HFFc6 (cell line): ENCODE measurements around the gene MSL1. TPM values are rescaled to one million over a fixed set of nuclear protein-coding genes. Genes with fewer than 3 reads are reported as not detected.

Experiments
- DNase-seq: peaks from one replicate; pipeline ENCODE4 v3.0.0-alpha.2; 2018
- H3K27ac Mint-ChIP-seq: 2 replicates; pipeline ENCODE4 v1.8.0; 2020; ENCODE audit warnings: mild to moderate bottlenecking, mixed read lengths
- H3K27me3 Mint-ChIP-seq: 2 replicates; pipeline ENCODE4 v1.8.0; 2021; ENCODE audit warnings: mild to moderate bottlenecking, moderate library complexity, mixed read lengths; ENCODE audit not compliant: insufficient read depth
- H3K36me3 Mint-ChIP-seq: 2 replicates; pipeline ENCODE4 v1.8.0; 2021; ENCODE audit warnings: low read depth, mixed read lengths
- H3K4me1 Mint-ChIP-seq: 2 replicates; pipeline ENCODE4 v1.8.0; 2020; ENCODE audit warnings: low read depth, mixed read lengths
- H3K4me3 Mint-ChIP-seq: 2 replicates; pipeline ENCODE4 v1.8.0; 2020; ENCODE audit warnings: mild to moderate bottlenecking, moderate library complexity, mixed read lengths
- H3K9me3 Mint-ChIP-seq: 2 replicates; pipeline ENCODE4 v1.8.0; 2020; ENCODE audit warnings: mild to moderate bottlenecking, mixed read lengths
- CTCF ChIP-seq: fragments of 200-600 bp; sonication (generic); IDR thresholded peaks from 2 replicates; pipeline ENCODE4 v1.5.0; 2021; ENCODE audit warnings: antibody characterized with exemption, mild to moderate bottlenecking
- total RNA-seq, 6 experiments: library from RNA; stranded (reverse); fragmentation: NEBNext Ultra II Directional; extraction: Animal tissue kit (Norgen Biotek cat#: 25700); gene quantifications; 2 replicates in 1 of 6; 3 replicates in 5 of 6; pipeline ENCODE4 v1.2.3, GENCODE V29; 2021

Gene MSL1
- total RNA-seq, 6 experiments from 2014 or later = 61.2 to 67.8 (median 65.5) TPM

GRCh38 chr17:40079545-40079944 is 42.2 kb upstream of the MSL1 start:
- Mint-ChIP-seq H3K4me3 (no peak overlapping the region), H3K9me3 (no peaks in the 10 kb centered on the region), H3K27me3 (peaks cover 2% of the 10 kb centered on the region), H3K36me3 (peaks cover 18% of the 10 kb centered on the region), H3K27ac (no peak overlapping the region), H3K4me1 (peaks cover 23% of the 10 kb centered on the region)
- no peak for DNase-seq
- no peak for TF ChIP-seq CTCF

DNA sequence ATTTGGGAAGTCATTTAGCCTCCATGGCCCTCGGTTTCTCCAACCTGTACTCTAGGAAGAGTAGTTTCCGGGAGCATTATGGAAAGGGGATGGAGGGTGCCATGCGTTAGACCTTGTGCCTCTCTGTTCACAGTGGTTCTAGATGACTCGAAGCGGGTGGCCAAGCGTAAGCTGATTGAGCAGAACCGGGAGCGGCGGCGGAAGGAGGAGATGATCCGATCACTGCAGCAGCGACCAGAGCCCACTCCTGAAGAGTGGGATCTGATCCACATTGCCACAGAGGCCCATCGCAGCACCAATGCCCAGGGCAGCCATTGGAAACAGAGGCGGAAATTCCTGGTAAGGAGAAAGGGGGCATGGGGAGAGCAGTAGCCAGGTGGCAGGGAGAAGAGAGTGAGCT is 37.3 kb upstream of the MSL1 start:
- Mint-ChIP-seq H3K27me3 (peaks cover 3% of the 10 kb centered on the region), H3K27ac (no peak overlapping the region), H3K36me3 (peaks cover 20% of the 10 kb centered on the region; the same call in 1 of the 2 replicates), H3K9me3 (no peaks in the 10 kb centered on the region), H3K4me1 (no peaks in the 10 kb centered on the region), H3K4me3 (no peak overlapping the region)
- no peak for TF ChIP-seq CTCF
- no peak for DNase-seq

DNA sequence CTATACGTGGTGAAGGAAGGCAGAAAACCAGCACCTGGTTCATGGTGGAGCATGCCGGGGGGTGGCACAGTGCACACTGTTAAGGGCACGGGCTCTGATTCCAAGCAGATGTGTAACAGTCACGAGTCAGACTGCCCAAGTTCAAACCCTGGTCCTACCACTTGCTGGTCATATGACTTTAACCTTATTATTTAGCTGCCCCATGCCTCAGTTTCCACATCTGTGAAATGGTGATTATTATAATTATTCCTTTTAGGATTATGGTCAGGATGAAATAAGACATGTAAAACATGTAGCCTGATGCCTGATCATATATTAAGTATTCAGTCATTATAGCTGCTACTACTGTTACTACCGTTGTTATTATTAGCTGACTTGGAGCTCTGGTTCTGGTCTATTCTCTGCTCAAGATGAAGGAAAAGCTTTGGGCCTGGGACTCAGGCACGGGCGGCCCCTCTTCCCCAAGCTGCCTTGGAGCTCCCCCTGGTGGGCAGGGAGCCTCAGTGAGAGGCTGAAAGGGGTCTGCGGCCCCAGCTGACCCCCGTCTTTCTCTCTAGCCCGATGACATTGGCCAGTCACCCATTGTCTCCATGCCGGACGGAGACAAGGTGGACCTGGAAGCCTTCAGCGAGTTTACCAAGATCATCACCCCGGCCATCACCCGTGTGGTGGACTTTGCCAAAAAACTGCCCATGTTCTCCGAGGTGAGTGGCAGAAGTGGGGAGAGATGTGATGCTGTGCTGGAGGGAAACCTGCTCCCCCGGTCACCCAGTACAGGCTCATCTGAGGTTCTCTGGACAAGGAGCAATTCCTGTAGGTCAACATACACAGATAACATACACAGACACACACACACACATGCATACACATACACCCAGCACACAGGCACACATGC is 35.4 kb upstream of the MSL1 start:
- peak; percentile 86 for TF ChIP-seq CTCF
- no peak overlapping the region; the same call in 1 of the 2 replicates for H3K27ac Mint-ChIP-seq
- peaks cover 3% of the 10 kb centered on the region for H3K27me3 Mint-ChIP-seq
- no peaks in the 10 kb centered on the region for H3K9me3 Mint-ChIP-seq
- H3K4me3 Mint-ChIP-seq = no peak overlapping the region
- no peaks in the 10 kb centered on the region for H3K4me1 Mint-ChIP-seq
- DNase-seq = no peak
- H3K36me3 Mint-ChIP-seq = peaks cover 16% of the 10 kb centered on the region; the same call in 1 of the 2 replicates

- Mint-ChIP-seq H3K27me3 (peaks cover 3% of the 10 kb centered on the region), H3K4me3 (no peak overlapping the region), H3K9me3 (no peaks in the 10 kb centered on the region), H3K36me3 (peaks cover 16% of the 10 kb centered on the region; the same call in 1 of the 2 replicates), H3K27ac (no peak overlapping the region), H3K4me1 (no peaks in the 10 kb centered on the region)
- no peak for DNase-seq
- no peak for TF ChIP-seq CTCF
Observed at GRCh38 chr17:40087049-40087794, 34.5 kb upstream of the MSL1 start.

DNA sequence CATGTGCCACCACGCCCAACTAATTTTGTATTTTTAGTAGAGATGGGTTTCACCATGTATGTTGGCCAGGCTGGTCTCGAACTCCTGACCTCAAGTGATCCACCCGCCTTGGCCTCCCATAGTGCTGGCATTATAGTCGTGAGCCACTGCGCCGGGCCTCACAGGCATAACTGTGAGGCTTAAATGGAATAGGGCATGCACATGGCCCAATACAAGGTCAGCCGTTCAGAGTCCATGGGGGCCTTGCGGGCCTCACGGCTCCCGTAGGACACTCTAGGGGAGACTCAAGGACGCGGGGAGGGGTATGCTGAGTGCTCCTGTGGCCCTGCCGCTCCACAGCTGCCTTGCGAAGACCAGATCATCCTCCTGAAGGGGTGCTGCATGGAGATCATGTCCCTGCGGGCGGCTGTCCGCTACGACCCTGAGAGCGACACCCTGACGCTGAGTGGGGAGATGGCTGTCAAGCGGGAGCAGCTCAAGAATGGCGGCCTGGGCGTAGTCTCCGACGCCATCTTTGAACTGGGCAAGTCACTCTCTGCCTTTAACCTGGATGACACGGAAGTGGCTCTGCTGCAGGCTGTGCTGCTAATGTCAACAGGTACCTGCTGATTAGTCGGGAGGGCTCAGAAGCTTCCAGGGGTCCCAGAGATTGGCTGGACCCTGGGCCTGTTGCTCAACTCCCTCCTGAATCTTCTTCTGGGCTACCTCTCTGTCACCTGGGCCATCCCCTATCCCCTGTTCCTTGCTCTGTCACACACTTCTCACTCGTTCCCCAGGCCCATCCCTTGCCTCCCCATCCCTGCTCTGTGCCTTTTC is 33.7 kb upstream of the MSL1 start:
- peaks cover 16% of the 10 kb centered on the region; the same call in 1 of the 2 replicates for H3K36me3 Mint-ChIP-seq
- H3K4me1 Mint-ChIP-seq = 0 out of 2 replicates have a peak, but pooled peaks cover 9% of the 10 kb centered on the region
- no peak for TF ChIP-seq CTCF
- no peak for DNase-seq
- H3K27ac Mint-ChIP-seq = no peak overlapping the region
- H3K27me3 Mint-ChIP-seq = peaks cover 3% of the 10 kb centered on the region
- H3K4me3 Mint-ChIP-seq = no peak overlapping the region
- no peaks in the 10 kb centered on the region for H3K9me3 Mint-ChIP-seq
